Stimulated activated CD4-positive, alpha-beta T cell treated with anti-CD3 and anti-CD28 coated beads, TNF-alpha, amount 100 ng/mL, for 4 hours (primary cell): ENCODE data around the gene SURF2.

Experiments
- DNase-seq, 3 experiments: peaks; one replicate each; pipeline ENCODE4 v3.0.0-alpha.2; 2020; ENCODE audit warnings: low read depth in 3 of 3

SURF2 gene

DNA sequence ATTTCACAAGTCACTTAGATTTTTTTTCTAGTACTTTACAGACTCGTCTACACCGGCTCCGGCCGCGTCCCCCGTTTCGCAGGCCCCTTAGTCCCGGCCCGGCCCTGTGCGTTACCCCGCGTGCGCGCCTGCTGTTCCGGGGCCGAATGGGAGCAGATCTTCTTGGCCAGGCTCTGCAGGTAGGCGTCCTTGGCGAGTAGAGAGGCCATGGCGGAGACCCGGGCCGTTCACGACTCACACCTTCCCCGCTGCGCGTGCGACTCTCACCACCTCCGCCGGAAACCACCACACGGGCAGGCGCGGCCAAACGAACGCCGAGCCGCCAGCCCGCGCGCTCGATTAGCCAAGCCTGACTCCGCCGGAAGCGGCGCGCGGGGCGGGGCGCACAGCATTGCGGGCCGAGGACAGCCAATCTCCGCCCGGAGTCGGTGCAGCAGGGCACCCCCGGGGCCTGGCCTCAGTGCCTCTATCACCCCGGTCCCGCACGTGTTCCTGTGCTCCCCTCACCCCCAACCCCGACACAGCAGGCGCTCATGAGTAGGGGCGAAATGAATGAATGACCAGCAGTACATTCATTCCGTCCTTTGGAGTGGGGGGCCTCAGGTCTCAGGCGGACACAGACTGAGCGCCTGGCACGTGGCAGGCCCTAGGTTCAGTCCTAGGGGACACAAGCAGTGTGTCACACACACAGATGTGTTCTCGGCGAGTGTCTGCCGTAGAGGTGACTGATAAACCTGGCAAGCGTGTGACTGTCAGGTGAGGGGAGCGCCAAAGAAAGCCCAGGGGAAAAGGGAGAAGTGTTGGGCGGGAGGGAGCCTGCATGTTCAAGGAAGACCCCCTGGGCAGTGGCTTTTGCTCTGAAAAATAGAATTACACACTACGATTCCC is 20.2 kb upstream of the SURF2 start, which contains the start of gene SURF6:
TSS of gene SURF6 (minus strand) at position 265 of the 888 bp plus-strand sequence. CDS start at position 209, 56 bp downstream.
- peak; percentile 84 to 89 (median 85) for DNase-seq

- DNase-seq, result no peak
Measured at GRCh38 chr9:133339641-133340040, 16.7 kb upstream of the SURF2 start.

DNA sequence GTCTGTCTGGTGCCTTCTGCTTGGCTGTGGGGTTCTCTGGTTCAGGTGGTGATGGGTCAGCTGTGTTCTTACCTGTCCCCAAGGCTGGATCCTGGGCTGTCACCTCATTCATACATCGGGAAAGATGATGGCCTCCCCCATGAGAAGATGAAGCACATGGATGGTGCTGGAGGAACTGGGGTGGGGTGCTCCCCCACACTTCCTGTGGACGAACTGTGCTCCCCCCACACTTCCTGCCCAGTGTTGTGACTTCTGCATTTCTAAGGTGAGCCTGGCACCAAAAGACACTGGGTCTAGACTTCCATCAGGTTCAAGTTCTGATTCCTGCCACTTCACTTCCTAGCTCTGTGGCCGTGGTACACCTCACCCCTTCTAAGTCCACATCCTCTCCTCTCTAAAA is 16.1 kb upstream of the SURF2 start:
- no peak for DNase-seq

GRCh38 chr9:133340916-133341315 is 15.4 kb upstream of the SURF2 start:
- no peak for DNase-seq

DNA sequence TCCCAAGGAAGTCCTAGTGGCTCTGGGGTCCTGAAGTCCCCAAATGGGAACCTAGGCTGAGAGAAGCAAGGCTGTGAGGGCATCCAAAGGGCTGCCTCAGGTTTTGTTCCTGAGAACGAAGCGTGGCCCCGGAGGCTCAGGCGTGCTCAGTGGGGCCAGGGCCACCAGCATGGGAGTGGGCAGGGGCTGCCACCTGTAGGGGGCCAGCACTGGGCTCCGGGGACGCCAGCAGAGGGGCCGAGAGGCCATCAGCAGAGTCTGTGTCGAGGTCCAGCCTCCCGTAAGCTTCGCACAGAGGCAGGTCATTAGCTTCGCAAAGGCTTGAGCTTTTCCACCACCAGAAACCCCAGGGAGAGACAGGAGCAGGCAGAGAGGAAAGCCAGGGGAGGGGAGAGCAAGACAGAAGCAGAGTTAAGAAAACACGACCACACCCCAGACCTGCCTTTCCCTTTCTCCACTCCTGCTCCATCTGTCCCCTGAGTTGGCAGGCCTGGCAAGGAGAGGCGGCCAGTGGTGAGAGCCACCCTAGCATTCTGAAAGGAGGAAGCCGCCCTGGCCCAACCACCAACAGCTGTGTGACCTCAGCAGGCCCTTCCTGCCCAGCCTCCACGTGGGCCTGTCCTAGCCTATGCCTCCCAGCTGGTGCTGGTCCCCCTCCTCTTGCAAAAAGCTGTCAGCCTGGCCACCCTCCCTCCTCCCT is 14.8 kb upstream of the SURF2 start:
- DNase-seq, result no peak

- no peak for DNase-seq
Measured at GRCh38 chr9:133342069-133342406, 14.3 kb upstream of the SURF2 start.

DNA sequence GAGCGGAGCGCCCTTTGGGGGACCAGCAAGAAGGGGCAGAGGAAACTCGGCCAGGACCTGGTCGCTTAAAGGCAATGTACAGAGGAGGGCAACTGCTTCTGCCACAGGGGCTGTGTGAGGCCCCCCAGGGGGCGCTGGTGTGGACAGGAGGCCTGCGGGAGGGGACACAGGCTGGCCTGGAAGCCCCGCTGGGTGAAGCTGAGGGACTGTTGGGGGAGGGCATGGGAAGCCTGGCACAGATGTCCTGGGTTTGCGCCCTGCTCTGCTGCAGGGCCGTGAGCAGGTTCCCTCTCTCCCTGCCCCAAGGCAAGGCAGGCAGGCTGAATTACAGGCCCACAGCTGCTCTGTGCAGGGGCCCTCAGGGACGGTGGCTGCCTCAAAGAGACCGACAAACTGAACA is 13.8 kb upstream of the SURF2 start:
- no peak for DNase-seq

DNA sequence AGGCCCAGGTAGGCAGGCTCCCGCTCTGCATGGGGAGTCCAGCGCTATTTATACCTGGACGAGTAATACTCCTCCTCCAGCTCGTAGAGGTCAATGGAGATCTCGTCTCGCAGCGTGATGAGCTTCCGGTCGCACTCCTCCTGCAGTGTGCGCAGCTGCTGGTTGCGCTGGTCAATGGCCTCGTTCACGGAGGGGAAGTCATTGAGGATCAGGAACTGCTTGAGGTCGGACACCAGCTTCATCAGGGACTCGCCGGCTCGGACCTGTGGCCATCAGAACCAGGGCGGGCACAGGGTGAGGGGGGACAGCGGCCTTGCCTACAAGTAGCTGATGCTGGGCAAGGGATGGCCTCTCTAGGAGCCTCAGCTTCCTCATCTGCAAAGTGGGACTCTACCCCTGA is 12.3 kb upstream of the SURF2 start:
- no peak for DNase-seq

DNA sequence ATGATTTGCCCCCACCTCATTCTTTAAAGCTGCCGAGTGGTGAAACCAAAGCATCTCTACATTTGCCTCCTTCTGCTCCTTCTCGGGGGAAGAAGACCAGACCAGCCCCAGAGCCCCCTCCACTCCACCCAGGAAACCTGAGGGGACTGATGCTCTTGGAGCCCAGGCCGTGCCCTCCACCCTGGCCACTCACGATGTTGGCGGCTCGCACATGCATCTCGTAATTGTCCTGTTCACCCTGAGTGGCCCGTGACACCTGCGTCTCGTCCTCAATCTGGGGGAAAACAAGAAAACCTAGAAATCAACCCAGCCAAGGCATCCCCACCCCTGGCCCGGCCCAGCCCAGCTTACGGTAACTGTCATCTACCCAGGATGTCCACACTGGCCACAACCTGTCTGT is 11.4 kb upstream of the SURF2 start:
- no peak for DNase-seq

DNA sequence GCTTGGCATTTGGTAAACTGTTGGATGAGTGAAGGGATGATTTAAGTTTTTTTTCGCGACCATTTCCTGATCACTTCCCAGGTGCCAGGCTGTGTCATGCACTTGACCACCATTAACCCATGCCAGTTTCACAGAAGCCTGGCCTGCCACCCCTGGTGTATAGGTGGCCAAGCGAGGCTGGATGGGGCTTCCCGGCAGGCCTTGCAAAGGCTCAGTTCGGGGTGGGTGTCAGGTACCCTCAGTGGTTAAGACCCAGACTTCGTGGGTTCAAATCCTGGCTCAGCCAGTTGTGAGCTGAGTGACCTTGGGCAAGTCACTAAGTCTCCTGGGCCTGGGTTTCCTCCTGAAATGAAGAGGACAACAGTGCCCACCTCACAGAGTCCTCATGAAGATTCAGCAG is 10.8 kb upstream of the SURF2 start:
- no peak for DNase-seq

GRCh38 chr9:133346021-133346785 is 10.1 kb upstream of the SURF2 start:
- DNase-seq, result no peak

DNA sequence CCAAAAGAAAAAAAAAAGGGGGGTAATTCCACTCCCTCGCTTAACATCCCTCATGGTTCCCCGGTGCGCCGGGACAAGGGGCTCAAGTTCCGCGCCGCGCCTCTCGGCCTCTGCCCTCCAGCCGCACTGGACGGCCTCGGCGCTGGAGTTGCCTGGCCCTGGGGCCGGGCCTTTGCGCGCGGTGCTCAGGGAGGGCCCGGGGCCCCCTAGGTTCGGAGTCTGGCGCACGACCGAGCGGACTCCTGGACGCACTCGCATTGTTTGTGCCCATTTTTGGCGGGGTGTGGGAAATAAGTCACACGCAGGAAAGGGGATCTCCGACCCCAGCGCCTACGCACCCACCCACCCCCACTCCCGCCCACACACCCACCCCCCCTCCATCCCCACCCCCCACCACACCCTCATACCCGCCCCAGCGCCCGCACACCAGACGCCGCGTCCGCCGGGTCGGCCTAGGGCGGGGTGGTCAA is 8.8 kb upstream of the SURF2 start:
- DNase-seq, result peak in 1 of 3 experiments; percentile 24

DNA sequence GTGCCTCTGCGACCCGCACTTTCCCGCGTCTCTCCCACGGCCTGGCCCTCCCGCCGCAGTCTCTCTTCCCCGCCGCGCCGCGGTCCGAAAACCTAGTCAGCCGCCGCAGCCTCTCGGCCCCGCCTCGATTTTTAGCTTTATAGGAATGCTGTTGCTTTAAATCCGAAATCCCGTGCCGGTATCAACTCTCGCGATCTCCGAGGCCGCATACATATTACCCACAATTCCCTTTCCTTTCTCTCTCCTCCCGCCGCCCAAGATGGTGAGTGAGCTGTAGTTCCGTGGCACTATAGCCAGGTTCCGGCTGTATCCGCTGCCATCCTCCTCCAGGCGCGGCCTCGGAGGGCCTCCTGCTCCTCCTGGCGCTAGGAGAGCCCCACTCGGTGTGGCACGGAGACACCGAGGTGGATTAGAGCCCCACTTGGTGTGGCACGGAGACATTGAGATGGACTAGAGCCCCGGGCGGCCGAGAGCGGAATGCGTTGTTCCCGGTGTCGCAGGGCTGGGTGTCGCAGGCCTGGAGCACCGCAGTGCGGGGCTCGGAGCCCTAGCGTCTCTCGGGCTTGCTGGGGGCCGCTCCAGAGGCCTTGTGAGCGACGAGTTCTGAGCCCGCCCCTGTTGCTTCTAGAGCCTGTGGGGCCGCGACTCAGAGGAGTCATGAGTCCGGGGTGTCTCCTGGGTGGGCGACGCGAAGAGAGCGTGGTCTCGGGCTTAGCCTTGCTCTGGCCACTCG is 8.2 kb upstream of the SURF2 start, which contains the start of the genes MED22 and RPL7A:
TSS of gene MED22 (minus strand) at position 147 of the 733 bp plus-strand sequence. CDS start 1,469 bp downstream, outside the sequence.
TSS of gene RPL7A (plus strand) at position 234 of the 733 bp plus-strand sequence. CDS start at position 260, 26 bp downstream.
- peak; percentile 83 to 88 (median 85) for DNase-seq

- no peak for DNase-seq
Measured at GRCh38 chr9:133348718-133349573, 7.4 kb upstream of the SURF2 start.

GRCh38 chr9:133349965-133350616 is 6.3 kb upstream of the SURF2 start:
- no peak for DNase-seq

DNA sequence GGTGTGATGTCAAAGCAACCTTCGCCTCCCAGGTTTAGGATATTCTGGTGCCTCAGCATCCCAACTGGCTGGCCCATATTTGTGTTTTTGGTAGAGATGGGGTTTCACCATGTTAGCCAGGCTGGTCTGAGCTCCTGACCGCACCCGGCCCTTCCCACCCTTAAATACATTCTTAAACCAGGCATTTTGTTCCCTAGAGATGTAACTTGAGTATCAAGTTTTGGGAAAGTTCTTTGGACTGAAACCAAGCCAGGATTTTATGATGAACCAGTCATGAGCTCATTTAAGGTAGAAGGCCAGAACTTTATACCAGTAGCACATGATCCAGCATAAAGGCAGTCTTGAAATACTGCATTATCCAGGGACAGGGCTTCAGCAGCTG is 4.8 kb upstream of the SURF2 start:
- no peak for DNase-seq

DNA sequence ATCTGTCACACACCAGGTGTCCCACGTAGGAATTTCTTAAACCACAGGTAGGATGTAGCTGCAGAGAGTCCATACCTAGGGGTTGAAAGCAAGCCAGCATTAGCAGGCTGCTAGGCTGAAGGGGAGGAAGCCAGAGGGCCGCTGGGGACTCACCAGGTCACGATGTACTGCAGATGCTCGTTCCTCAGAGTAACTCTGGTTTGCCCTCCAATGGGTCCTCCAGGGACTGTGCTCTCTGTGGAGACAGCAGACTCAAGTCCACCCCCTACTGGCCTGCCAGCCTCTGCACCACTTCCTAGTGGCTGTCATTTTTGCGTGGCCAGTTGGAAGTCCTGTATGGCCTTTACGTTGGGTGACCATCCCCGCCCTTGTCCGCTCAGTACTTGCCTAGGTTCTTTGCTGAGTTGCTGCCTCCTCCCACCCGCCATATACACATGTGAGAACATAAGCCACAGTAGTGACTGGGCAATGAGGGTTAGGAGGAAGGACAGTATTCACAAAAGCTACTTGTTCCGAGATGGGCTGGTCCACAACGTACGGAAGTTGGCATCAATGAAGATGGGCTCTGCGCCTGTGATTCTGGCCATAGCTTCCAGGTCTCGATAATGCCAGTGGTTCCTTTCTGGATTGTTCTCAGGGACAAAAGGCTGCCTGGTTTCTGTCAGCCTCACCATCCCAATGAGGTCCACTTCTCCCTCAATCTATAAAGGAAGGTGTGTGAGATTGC is 4.3 kb upstream of the SURF2 start:
- no peak for DNase-seq

GRCh38 chr9:133352635-133353340 is 3.6 kb upstream of the SURF2 start:
- DNase-seq, result no peak
